Fibroblast of skin of left biceps (primary cell): ENCODE results near the gene CPPED1.
"Not testable (repeated sequence)": the region's sequence is repeated elsewhere in the genome, so short reads cannot be mapped to it uniquely, and the experiment has no call there.

Source experiments
- DNase-seq, 2 experiments: peaks; one replicate each; pipeline ENCODE4 v3.0.0-alpha.2; 2013; ENCODE audit warnings: low read depth in 2 of 2

Gene CPPED1

GRCh38 chr16:12802048-12802447 lies 1.6 kb downstream of the CPPED1 start:
- no peak for DNase-seq

- peak; percentile 12 to 25 for DNase-seq
These were observed 2.1 kb downstream of the CPPED1 start for GRCh38 chr16:12801511-12802042.

- DNase-seq = no peak
These were observed 2.9 kb downstream of the CPPED1 start for GRCh38 chr16:12800817-12801216.

GRCh38 chr16:12799996-12800395 lies 3.7 kb downstream of the CPPED1 start:
- not testable (repeated sequence) for DNase-seq

GRCh38 chr16:12798846-12799245 lies 4.8 kb downstream of the CPPED1 start:
- no peak for DNase-seq

- DNase-seq = no peak
These were observed 5.5 kb downstream of the CPPED1 start for GRCh38 chr16:12798171-12798570.

- DNase-seq = no peak
These were observed 7.2 kb downstream of the CPPED1 start for GRCh38 chr16:12796498-12796897.

GRCh38 chr16:12794486-12795387 lies 8.9 kb downstream of the CPPED1 start:
- no peak for DNase-seq

GRCh38 chr16:12793865-12794240 lies 9.8 kb downstream of the CPPED1 start:
- no peak for DNase-seq

GRCh38 chr16:12793120-12793864 lies 10.4 kb downstream of the CPPED1 start:
- DNase-seq = no peak

GRCh38 chr16:12792528-12792927 lies 11.2 kb downstream of the CPPED1 start:
- not testable (repeated sequence) for DNase-seq

GRCh38 chr16:12791340-12791739 lies 12.3 kb downstream of the CPPED1 start:
- DNase-seq = no peak

- no peak for DNase-seq
These were observed 14.9 kb downstream of the CPPED1 start for GRCh38 chr16:12788758-12789157.

- DNase-seq = no peak
These were observed 17.6 kb downstream of the CPPED1 start for GRCh38 chr16:12786081-12786480.

- DNase-seq = no peak
These were observed 19.6 kb downstream of the CPPED1 start for GRCh38 chr16:12784076-12784475.

- no peak for DNase-seq
These were observed 21.9 kb downstream of the CPPED1 start for GRCh38 chr16:12781777-12782176.

GRCh38 chr16:12780467-12780866 lies 23.2 kb downstream of the CPPED1 start:
- DNase-seq = no peak

- no peak for DNase-seq
These were observed 25.0 kb downstream of the CPPED1 start for GRCh38 chr16:12778726-12779125.

- DNase-seq = no peak
These were observed 27.9 kb downstream of the CPPED1 start for GRCh38 chr16:12775656-12776236.

GRCh38 chr16:12773221-12773620 lies 30.5 kb downstream of the CPPED1 start:
- DNase-seq = no peak

- DNase-seq = no peak
These were observed 32.3 kb downstream of the CPPED1 start for GRCh38 chr16:12771341-12771798.

GRCh38 chr16:12769525-12769924 lies 34.2 kb downstream of the CPPED1 start:
- no peak for DNase-seq
